ENCODE measurements around the gene WNT7A. TPM values are rescaled to one million over a fixed set of nuclear protein-coding genes. Genes with fewer than 3 reads are reported as not detected.

Gene WNT7A
- total RNA-seq, 2 experiments from 2014 or later, result 0.09 TPM; not detected in 1

GRCh38 chr3:13838421-13838820, 41.5 kb downstream of the WNT7A start:
- ATAC-seq (no peak), DNase-seq (no peak)
- ChIA-PET CTCF (interaction anchor here (1.4 to 1.6 kb wide), 2 partner anchors 47 to 181 kb away, joined by 5 read pairs; no protein-coding TSS in a partner anchor), POLR2A (no interaction called here)
- H3K4me1 Mint-ChIP-seq (ENCODE audit: low read depth), result no peaks in the 10 kb centered on the region
- H3K9me3 Mint-ChIP-seq, result no peaks in the 10 kb centered on the region
- no peak overlapping the region for H3K27ac Mint-ChIP-seq
- H3K36me3 Mint-ChIP-seq (ENCODE audit: low read depth), result no peaks in the 10 kb centered on the region
- intact Hi-C loops (cut with micrococcal nuclease), result no loop called here
- peaks cover 1% of the 10 kb centered on the region for H3K27me3 Mint-ChIP-seq
- H3K4me3 Mint-ChIP-seq, result no peak overlapping the region
- TF ChIP-seq CTCF (IDR thresholded peaks at IDR 0.05), result no peak

GRCh38 chr3:13837751-13838150, 42.1 kb downstream of the WNT7A start:
- intact Hi-C loops (cut with micrococcal nuclease), result no loop called here
- DNase-seq (no peak), ATAC-seq (no peak)
- no peak overlapping the region for H3K27ac Mint-ChIP-seq
- H3K4me3 Mint-ChIP-seq, result no peak overlapping the region
- TF ChIP-seq CTCF (IDR thresholded peaks at IDR 0.05), result no peak
- peaks cover 1% of the 10 kb centered on the region for H3K27me3 Mint-ChIP-seq
- H3K36me3 Mint-ChIP-seq (ENCODE audit: low read depth), result no peaks in the 10 kb centered on the region
- peaks cover 3% of the 10 kb centered on the region for H3K4me1 Mint-ChIP-seq (ENCODE audit: low read depth)
- H3K9me3 Mint-ChIP-seq, result no peaks in the 10 kb centered on the region
- CTCF ChIA-PET, result interaction anchor here (1.4 kb wide), 1 partner anchor 181 kb away, joined by 5 read pairs; no protein-coding TSS in a partner anchor
- POLR2A ChIA-PET, result no interaction called here

- ATAC-seq, result no peak
- H3K9me3 Mint-ChIP-seq, result no peaks in the 10 kb centered on the region
- POLR2A ChIA-PET, result no interaction called here
- H3K36me3 Mint-ChIP-seq (ENCODE audit: low read depth), result no peaks in the 10 kb centered on the region
- TF ChIP-seq CTCF (IDR thresholded peaks at IDR 0.05), result no peak
- H3K27me3 Mint-ChIP-seq, result peaks cover 1% of the 10 kb centered on the region
- intact Hi-C loops (cut with micrococcal nuclease), result no loop called here
- H3K4me1 Mint-ChIP-seq (ENCODE audit: low read depth), result peaks cover 3% of the 10 kb centered on the region
- no peak overlapping the region for H3K27ac Mint-ChIP-seq
- H3K4me3 Mint-ChIP-seq, result no peak overlapping the region
- no peak for DNase-seq
- CTCF ChIA-PET, result no interaction called here
Observed at GRCh38 chr3:13836658-13837587, 42.9 kb downstream of the WNT7A start.

- CTCF ChIA-PET, result no interaction called here
- Mint-ChIP-seq H3K27ac (no peak overlapping the region), H3K36me3 (ENCODE audit: low read depth) (no peaks in the 10 kb centered on the region), H3K4me1 (ENCODE audit: low read depth) (peaks cover 3% of the 10 kb centered on the region), H3K4me3 (no peak overlapping the region), H3K27me3 (peaks cover 1% of the 10 kb centered on the region), H3K9me3 (no peaks in the 10 kb centered on the region)
- DNase-seq (no peak), ATAC-seq (no peak)
- no peak for TF ChIP-seq CTCF (IDR thresholded peaks at IDR 0.05)
- intact Hi-C loops (cut with micrococcal nuclease), result no loop called here
- POLR2A ChIA-PET, result no interaction called here
Observed at GRCh38 chr3:13835246-13835645, 44.6 kb downstream of the WNT7A start.

GRCh38 chr3:13834258-13835035, 45.4 kb downstream of the WNT7A start:
- Mint-ChIP-seq H3K27me3 (peaks cover 1% of the 10 kb centered on the region), H3K4me1 (ENCODE audit: low read depth) (peaks cover 3% of the 10 kb centered on the region), H3K4me3 (no peak overlapping the region), H3K36me3 (ENCODE audit: low read depth) (no peaks in the 10 kb centered on the region), H3K27ac (no peak overlapping the region), H3K9me3 (no peaks in the 10 kb centered on the region)
- DNase-seq (no peak), ATAC-seq (no peak)
- TF ChIP-seq CTCF (IDR thresholded peaks at IDR 0.05), result no peak
- intact Hi-C loops (cut with micrococcal nuclease), result no loop called here
- ChIA-PET CTCF (no interaction called here), POLR2A (no interaction called here)

Measured in activated CD8-positive, alpha-beta T cell treated with anti-CD3 and anti-CD28 coated beads for 36 hours (primary cell).